Keratinocyte (primary cell): Measurements from ENCODE around the gene EFCAB8. TPM values are rescaled to one million over a fixed set of nuclear protein-coding genes. Genes with fewer than 3 reads are reported as not detected.

Experiments used
- DNase-seq: peaks from one replicate; pipeline ENCODE4 v3.0.0-alpha.2; 2011; ENCODE audit warnings: low read depth, missing footprints, low spot score
- FAIRE-seq: peaks from 2 replicates; lab custom pipeline; 2011; peaks lifted over from hg19 to GRCh38; lab: Jason Lieb, UNC
- H2AFZ ChIP-seq: 2 replicates; pipeline ENCODE4 v1.6.0; 2012; ENCODE audit warnings: low read length, control low read depth, inconsistent platforms; ENCODE audit not compliant: control insufficient read depth
- H3K27ac ChIP-seq: 2 replicates; pipeline ENCODE4 v1.5.1; 2011; ENCODE audit warnings: low read length; ENCODE audit not compliant: control insufficient read depth, insufficient read depth
- H3K27me3 ChIP-seq: 3 replicates; pipeline ENCODE4 v1.6.0; 2011; ENCODE audit warnings: low read length; ENCODE audit not compliant: control insufficient read depth, insufficient read depth; ENCODE audit errors: extremely low read depth
- H3K36me3 ChIP-seq, 2 experiments: 2 replicates in 1 of 2; 3 replicates in 1 of 2; pipeline ENCODE4 v1.5.1; 2011; ENCODE audit warnings: low read length in 2 of 2, mild to moderate bottlenecking in 1 of 2; ENCODE audit not compliant: control insufficient read depth in 2 of 2, insufficient read depth in 2 of 2; ENCODE audit errors: extremely low read depth in 1 of 2
- H3K4me1 ChIP-seq: 3 replicates; pipeline ENCODE4 v1.5.1; 2011; ENCODE audit warnings: low read length; ENCODE audit not compliant: control insufficient read depth, insufficient read depth; ENCODE audit errors: extremely low read depth
- H3K4me2 ChIP-seq: 3 replicates; pipeline ENCODE4 v1.6.0; 2011; ENCODE audit warnings: low read depth, low read length; ENCODE audit not compliant: control insufficient read depth, insufficient read depth; ENCODE audit errors: extremely low read depth
- H3K4me3 ChIP-seq, 3 experiments: fragments of 200-600 bp in 1 of 3; sonication (generic) in 1 of 3; 2 replicates in 2 of 3; 3 replicates in 1 of 3; pipeline ENCODE4 v1.5.1; 2011 to 2016; ENCODE audit warnings: low read length in 3 of 3, mild to moderate bottlenecking in 3 of 3, control low read depth in 2 of 3, inconsistent platforms in 1 of 3, low read depth in 1 of 3, mixed read lengths in 1 of 3, mixed run types in 1 of 3, moderate library complexity in 1 of 3; ENCODE audit not compliant: control insufficient read depth in 2 of 3, insufficient read depth in 2 of 3; ENCODE audit errors: extremely low read depth in 1 of 3
- H3K79me2 ChIP-seq: 2 replicates; pipeline ENCODE4 v1.6.0; 2012; ENCODE audit warnings: low read length; ENCODE audit not compliant: control insufficient read depth, insufficient read depth
- H3K9ac ChIP-seq: 3 replicates; pipeline ENCODE4 v1.6.0; 2011; ENCODE audit warnings: low read length; ENCODE audit not compliant: control insufficient read depth, insufficient read depth; ENCODE audit errors: extremely low read depth
- H3K9me1 ChIP-seq: 3 replicates; pipeline ENCODE4 v1.6.0; 2011; ENCODE audit warnings: low read length; ENCODE audit not compliant: control insufficient read depth, insufficient read depth; ENCODE audit errors: extremely low read depth
- H3K9me3 ChIP-seq: 2 replicates; pipeline ENCODE4 v1.5.1; 2012; ENCODE audit warnings: low read depth, low read length; ENCODE audit not compliant: control insufficient read depth
- H4K20me1 ChIP-seq: 3 replicates; pipeline ENCODE4 v1.6.0; 2011; ENCODE audit warnings: low read length; ENCODE audit not compliant: control insufficient read depth, insufficient read depth; ENCODE audit errors: extremely low read depth
- EZH2 ChIP-seq: IDR thresholded peaks from one replicate; pipeline ENCODE4 v1.6.1; 2012; ENCODE audit warnings: inconsistent platforms, mild to moderate bottlenecking, low read length, moderate library complexity
- dilution Hi-C: fragments of 300-500 bp; cut with MboI; formaldehyde crosslinking; loops from one replicate; pipeline ENCODE4 v1.7.0; 2020; ENCODE audit warnings: low sequenced_read_pairs; ENCODE audit not compliant: extremely low pct_ligation_motif_present
- polyA plus RNA-seq, 5 experiments: library from polyadenylated mRNA; depleted of rRNA in 3 of 5; stranded (reverse) in 3 of 5; stranded (forward) in 1 of 5; unstranded in 1 of 5; fragments of >200 nt; gene quantifications; 1 replicate in 1 of 5; 2 replicates in 3 of 5; 3 replicates in 1 of 5; pipeline versions ENCODE4 v1.2.1 to v1.2.3, GENCODE V29; 2011 to 2012; ENCODE audit warnings: missing spikeins in 2 of 5, low read depth in 1 of 5, low replicate concordance in 1 of 5
- TF ChIP-seq, protein P1 (sequence below), 3 experiments: IDR thresholded peaks in 1 of 3; conservative IDR thresholded peaks in 1 of 3; optimal IDR thresholded peaks in 1 of 3; 2 replicates in 2 of 3; 3 replicates in 1 of 3; pipeline versions ENCODE3 to v1.5.1; 2011; ENCODE audit warnings: low read length in 3 of 3, mild to moderate bottlenecking in 3 of 3, moderate library complexity in 2 of 3, control low read depth in 1 of 3, inconsistent platforms in 1 of 3; ENCODE audit not compliant: insufficient read depth in 2 of 3; ENCODE audit errors: extremely low read depth in 1 of 3

The EFCAB8 gene
- polyA plus RNA-seq, 1 donor (not counting 4 experiments of a cell fraction or from before 2014, with no cell fraction given), result 0.03 TPM

DNA sequence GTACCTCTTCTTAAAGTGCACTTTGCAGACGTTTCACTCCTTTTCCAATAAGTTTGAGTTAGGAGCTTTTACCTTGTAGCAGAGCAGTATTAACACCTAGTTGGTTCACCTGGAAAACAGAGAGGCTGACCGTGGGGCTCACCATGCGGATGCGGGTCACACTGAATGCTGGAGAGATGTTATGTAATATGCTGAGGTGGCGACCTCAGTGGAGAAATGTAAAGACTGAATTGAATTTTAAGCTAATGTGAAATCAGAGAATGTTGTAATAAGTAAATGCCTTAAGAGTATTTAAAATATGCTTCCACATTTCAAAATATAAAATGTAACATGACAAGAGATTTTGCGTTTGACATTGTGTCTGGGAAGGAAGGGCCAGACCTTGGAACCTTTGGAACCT, 9.9 kb upstream of the EFCAB8 start:
- Histone ChIP-seq H3K36me3 (peaks cover 11 to 24% of the 10 kb centered on the region in 2 experiments), H3K4me3 (no peak overlapping the region), H4K20me1 (peaks cover 5% of the 10 kb centered on the region), H3K4me2 (no peak overlapping the region), H3K9me3 (no peaks in the 10 kb centered on the region), H2AFZ (no peak overlapping the region), H3K27me3 (no peaks in the 10 kb centered on the region), H3K9me1 (no peaks in the 10 kb centered on the region), H3K4me1 (peaks cover 22% of the 10 kb centered on the region), H3K27ac (no peak overlapping the region), H3K79me2 (peaks cover 10% of the 10 kb centered on the region), H3K9ac (no peak overlapping the region)
- FAIRE-seq, result no peak
- DNase-seq, result no peak
- dilution Hi-C loops, result no loop called here
- no peak for TF ChIP-seq EZH2
- TF ChIP-seq, protein P1, sequence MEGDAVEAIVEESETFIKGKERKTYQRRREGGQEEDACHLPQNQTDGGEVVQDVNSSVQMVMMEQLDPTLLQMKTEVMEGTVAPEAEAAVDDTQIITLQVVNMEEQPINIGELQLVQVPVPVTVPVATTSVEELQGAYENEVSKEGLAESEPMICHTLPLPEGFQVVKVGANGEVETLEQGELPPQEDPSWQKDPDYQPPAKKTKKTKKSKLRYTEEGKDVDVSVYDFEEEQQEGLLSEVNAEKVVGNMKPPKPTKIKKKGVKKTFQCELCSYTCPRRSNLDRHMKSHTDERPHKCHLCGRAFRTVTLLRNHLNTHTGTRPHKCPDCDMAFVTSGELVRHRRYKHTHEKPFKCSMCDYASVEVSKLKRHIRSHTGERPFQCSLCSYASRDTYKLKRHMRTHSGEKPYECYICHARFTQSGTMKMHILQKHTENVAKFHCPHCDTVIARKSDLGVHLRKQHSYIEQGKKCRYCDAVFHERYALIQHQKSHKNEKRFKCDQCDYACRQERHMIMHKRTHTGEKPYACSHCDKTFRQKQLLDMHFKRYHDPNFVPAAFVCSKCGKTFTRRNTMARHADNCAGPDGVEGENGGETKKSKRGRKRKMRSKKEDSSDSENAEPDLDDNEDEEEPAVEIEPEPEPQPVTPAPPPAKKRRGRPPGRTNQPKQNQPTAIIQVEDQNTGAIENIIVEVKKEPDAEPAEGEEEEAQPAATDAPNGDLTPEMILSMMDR (optimal IDR thresholded peaks at IDR 0.05 in 1 of 3, IDR thresholded peaks at IDR 0.05 in 1 of 3, conservative IDR thresholded peaks at IDR 0.05 in 1 of 3; ENCODE audit: extremely low read depth in 1 of 3, insufficient read depth in 2 of 3, low read length in 3 of 3), result no peak

GRCh38 chr20:32849577-32849976, 9.1 kb upstream of the EFCAB8 start:
- no peak for FAIRE-seq
- Histone ChIP-seq H3K27me3 (no peaks in the 10 kb centered on the region), H2AFZ (no peak overlapping the region), H3K9ac (no peak overlapping the region), H3K9me1 (no peaks in the 10 kb centered on the region), H3K4me1 (peaks cover 22% of the 10 kb centered on the region), H3K27ac (no peak overlapping the region), H3K4me3 (no peak overlapping the region), H4K20me1 (peaks cover 4% of the 10 kb centered on the region), H3K36me3 (peaks cover 12 to 24% of the 10 kb centered on the region in 2 experiments), H3K79me2 (peaks cover 6% of the 10 kb centered on the region), H3K9me3 (no peaks in the 10 kb centered on the region), H3K4me2 (no peak overlapping the region)
- no peak for TF ChIP-seq EZH2
- TF ChIP-seq, protein P1 (optimal IDR thresholded peaks at IDR 0.05 in 1 of 3, IDR thresholded peaks at IDR 0.05 in 1 of 3, conservative IDR thresholded peaks at IDR 0.05 in 1 of 3; ENCODE audit: extremely low read depth in 1 of 3, insufficient read depth in 2 of 3, low read length in 3 of 3), result no peak
- no peak for DNase-seq
- dilution Hi-C loops, result no loop called here
